Measurements from ENCODE around the gene NHERF2.

The NHERF2 gene

GRCh38 chr16:2064368-2064945 is 37.8 kb downstream of the NHERF2 start:
- DNase-seq: no peak

DNA sequence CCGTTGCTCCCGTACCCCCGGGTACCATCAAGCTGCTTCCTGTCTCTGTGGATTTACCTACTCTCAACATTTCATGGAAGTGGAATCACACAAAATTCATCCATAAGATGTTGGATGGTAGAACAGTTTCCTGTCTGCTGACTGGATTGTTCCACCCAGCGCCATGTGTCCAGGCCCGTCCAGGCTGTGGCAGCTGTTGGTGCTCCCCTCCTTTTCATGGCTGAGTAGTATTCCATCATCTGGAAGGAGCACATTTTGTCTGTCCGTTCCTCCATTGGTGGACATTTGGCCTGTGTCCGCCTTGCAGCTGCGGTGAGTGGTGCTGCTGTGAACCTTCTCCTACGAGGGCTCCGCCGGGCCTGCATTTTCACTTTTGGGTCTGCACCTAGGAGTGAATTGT is 39.4 kb downstream of the NHERF2 start:
- no peak for DNase-seq

- DNase-seq: no peak
Observed at GRCh38 chr16:2070576-2071453, 44.1 kb downstream of the NHERF2 start.

DNA sequence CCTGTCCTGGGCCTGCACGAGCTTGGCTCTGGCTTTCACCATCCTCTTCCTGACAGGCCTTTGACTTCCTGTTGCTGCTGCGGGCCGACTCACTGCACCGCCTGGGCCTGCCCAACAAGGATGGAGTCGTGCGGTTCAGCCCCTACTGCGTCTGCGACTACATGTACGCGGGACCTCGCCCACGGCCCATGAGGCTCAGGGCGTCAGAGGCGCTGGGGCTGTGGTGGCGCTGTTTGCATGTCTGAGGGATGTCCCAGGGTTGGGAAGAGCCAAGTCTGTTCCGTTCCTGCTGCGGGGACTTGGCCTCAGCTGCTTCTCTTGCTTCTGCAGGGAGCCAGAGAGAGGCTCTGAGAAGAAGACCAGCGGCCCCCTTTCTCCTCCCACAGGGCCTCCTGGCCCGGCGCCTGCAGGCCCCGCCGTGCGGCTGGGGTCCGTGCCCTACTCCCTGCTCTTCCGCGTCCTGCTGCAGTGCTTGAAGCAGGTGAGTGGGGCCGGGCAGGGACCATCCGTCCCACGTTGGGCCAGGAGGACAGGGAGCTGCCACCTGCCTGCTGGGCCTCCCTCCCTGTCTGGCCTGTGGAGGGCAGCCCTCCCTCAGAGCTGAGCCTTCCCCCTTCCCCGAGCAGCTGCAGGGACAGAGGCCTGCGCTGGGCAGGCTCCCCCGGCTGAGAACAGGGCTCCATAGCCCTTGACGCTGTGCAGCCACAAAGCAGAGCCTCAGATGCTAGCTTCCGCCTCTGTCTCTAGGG is 44.9 kb downstream of the NHERF2 start:
- no peak for DNase-seq

GRCh38 chr16:2072926-2073325 is 46.2 kb downstream of the NHERF2 start:
- DNase-seq: no peak

- DNase-seq: no peak
Observed at GRCh38 chr16:2074071-2074470, 47.4 kb downstream of the NHERF2 start.

GRCh38 chr16:2075631-2076030 is 48.9 kb downstream of the NHERF2 start:
- DNase-seq: no peak

DNA sequence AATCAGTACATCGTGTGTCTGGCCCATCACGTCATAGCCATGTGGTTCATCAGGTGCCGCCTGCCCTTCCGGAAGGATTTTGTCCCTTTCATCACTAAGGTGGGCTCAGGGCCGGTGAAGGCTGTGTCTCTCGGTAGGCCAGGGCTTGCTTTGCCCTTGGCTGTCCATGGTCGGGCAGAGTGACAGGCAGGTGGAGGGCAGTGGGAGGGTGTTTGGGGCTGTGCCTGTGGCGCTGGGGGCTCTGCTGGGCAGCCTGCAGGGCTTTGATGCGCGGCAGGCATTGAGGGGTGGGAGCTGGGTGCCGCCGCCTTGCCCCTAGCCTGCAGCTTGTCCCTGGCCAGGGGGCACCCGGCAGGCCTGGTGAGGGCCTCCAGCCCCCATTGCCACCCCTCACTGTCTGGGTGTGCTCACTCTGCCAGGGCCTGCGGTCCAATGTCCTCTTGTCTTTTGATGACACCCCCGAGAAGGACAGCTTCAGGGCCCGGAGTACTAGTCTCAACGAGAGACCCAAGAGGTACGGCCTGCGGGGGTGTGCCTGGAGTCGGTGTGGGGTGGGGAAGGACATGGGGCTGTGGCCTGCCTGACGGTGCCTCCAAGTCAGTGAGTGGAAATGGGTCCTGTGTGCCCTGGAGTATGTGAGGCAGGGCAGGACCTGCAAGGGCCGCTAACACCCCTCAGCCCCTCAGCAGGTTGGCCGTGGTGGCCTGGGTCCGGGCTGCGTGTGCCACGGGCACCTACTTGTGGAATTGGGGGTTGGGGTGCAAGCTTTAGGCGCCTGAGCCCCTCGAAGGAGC is 49.6 kb downstream of the NHERF2 start:
- DNase-seq: no peak

DNA sequence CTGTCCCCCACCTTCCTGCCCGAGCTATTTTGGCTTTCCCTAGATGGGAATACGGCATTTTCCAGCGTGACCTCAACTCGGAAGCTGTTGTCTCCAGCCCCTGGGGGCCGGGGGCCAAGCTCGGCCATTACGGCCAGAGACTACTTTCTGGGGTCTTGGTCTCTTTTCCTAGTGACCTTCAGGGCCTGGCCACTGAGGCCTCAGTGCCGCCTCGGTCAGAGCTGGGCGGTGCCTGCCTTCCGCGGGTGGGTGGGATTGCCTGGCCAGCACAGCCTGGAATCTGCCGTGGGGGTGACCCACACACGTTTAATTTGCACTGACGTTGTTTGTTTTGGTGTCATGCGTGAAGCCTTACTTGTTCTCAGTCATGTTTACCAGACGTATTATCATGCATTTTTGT is 50.3 kb downstream of the NHERF2 start:
- DNase-seq: no peak

GRCh38 chr16:2077696-2078095 is 51.0 kb downstream of the NHERF2 start:
- DNase-seq: no peak

- DNase-seq: no peak
Observed at GRCh38 chr16:2078096-2078495, 51.4 kb downstream of the NHERF2 start.

- no peak for DNase-seq
Observed at GRCh38 chr16:2078691-2079090, 52.0 kb downstream of the NHERF2 start.

GRCh38 chr16:2079311-2079800 is 52.7 kb downstream of the NHERF2 start:
- DNase-seq: no peak

DNA sequence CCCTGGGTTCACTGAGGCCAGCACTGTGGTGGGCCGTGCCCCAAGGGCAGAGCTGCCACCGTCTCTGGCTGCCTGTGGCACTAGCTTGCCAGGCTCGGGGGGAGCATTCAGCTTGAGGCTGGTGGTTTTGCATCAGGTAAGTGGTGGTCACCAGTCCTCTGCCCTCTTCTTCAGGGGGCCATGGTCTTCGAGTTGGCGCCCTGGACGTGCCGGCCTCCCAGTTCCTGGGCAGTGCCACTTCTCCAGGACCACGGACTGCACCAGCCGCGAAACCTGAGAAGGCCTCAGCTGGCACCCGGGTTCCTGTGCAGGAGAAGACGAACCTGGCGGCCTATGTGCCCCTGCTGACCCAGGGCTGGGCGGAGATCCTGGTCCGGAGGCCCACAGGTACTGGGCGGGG is 53.3 kb downstream of the NHERF2 start:
- no peak for DNase-seq

DNA sequence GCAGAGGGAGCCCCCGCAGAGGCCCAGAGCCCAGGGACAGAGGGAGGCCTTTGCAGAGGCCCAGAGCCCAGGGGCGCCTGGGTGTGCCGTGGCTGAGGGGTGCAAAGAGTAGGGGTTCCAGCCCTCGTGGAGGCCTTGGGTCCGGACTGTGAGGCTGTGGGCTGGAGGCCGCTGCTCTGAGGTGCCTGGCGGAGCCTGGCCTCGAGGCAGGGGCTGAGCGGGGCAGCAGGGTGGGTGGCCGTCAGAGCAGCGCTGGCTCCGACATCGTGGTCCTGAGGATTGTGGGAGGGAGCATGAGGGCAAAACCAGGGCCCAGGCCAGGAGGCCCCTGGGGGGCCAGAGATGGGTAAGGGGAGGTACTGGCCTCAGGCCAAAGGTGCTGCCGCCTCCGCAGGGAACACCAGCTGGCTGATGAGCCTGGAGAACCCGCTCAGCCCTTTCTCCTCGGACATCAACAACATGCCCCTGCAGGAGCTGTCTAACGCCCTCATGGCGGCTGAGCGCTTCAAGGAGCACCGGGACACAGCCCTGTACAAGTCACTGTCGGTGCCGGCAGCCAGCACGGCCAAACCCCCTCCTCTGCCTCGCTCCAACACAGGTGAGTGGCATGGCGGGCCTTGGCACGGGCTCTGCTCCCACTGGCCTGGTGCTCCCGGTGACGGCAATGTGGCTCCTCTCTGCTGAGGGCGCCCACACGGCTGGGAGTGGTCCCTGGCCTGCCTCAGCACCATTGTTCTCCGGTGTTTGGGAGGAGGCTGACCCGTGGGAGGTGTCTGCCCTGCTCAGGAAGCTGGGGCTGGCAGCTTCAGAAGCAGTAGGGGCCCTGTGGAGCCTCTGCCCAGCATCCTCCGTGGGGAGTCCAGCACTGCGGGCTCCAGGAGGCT is 54.7 kb downstream of the NHERF2 start:
- DNase-seq: no peak

- DNase-seq: no peak
Observed at GRCh38 chr16:2082171-2082982, 55.7 kb downstream of the NHERF2 start.

GRCh38 chr16:2082983-2083364 is 56.3 kb downstream of the NHERF2 start:
- no peak for DNase-seq

DNA sequence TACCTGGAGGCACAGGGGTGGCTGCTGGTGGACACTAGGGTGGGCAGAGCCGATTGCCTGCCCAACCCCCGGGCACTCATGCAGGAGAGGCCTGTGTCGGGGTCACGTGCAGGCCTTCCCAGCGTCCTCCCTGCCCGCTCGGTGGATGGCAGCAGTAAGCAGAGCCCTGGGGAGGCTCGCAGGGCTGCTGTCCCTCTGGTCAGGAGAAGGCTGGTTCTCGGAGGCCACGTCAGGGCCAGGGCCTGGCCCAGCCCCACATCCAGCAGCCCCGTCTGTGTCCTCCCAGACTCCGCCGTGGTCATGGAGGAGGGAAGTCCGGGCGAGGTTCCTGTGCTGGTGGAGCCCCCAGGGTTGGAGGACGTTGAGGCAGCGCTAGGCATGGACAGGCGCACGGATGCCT is 56.7 kb downstream of the NHERF2 start:
- DNase-seq: no peak

- no peak for DNase-seq
Observed at GRCh38 chr16:2083876-2084780, 57.4 kb downstream of the NHERF2 start.
